ENCODE data around the gene CYSTM1.

CYSTM1 gene

DNA sequence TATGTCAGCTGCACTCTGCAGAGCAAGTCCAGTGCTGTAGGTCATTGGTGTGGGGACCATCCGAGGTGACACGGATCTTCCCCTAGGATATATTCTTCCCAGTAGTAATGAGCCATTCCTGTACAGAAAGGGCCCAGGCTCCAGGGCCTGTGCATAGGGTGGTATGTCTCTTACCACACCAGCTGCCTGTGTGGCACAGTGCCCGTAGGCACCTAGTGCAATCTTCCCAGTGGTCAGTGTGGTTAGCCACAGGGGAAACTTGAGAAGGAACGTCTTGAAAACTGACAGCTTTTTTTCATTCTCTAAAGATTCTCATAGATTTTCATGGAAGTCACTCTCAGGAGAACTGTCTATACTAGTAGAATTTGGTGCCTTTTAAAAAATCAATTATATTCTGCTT lies 39.8 kb downstream of the CYSTM1 start:
- peak; percentile 83 for DNase-seq

DNA sequence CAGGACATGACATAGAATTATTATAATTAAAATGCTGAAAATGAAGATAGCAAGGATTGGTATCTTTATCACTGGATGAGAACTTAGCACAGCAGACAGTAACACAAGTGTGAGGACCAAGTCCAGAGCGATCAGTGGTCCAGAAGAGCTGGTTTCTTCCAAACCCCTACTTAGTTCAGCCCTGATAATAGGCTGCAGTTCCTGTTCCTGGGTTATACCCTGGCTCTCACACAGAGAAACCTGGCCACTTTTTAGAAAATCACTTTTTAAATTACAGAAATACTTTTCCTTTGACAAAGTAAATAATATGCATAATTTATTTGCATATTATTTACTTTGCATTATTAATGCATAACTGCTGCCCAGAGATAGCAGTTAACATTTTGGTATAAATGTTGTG lies 40.3 kb downstream of the CYSTM1 start:
- no peak for DNase-seq

DNA sequence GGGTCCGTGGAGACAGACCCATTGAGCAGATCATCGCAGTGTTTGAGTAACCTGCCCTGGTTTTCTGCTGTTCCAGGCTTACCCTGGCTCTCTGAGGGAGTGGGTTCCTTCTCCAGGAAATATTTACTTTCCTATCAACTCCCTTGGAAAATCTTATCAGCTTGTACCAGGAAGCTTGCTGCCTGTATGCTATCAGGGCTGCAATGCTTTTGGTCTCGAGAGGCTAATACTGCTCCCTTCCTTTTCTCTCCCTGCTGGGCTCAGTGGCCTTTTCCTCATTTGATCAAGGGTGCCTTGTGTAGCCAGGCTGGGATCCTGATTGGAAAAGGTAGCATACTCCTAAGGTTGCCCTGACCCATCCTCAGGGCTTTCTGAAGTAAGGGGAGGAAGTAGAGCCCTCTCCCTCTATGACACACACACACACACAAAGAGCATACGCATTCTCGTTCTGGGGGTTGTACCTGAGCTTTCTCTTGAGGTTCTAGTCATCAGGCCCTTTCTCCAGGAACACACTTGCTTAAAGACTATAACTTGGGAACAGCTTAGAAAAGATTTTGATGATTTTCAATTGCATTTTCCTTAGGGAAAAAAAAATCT lies 41.6 kb downstream of the CYSTM1 start:
- no peak for DNase-seq

DNA sequence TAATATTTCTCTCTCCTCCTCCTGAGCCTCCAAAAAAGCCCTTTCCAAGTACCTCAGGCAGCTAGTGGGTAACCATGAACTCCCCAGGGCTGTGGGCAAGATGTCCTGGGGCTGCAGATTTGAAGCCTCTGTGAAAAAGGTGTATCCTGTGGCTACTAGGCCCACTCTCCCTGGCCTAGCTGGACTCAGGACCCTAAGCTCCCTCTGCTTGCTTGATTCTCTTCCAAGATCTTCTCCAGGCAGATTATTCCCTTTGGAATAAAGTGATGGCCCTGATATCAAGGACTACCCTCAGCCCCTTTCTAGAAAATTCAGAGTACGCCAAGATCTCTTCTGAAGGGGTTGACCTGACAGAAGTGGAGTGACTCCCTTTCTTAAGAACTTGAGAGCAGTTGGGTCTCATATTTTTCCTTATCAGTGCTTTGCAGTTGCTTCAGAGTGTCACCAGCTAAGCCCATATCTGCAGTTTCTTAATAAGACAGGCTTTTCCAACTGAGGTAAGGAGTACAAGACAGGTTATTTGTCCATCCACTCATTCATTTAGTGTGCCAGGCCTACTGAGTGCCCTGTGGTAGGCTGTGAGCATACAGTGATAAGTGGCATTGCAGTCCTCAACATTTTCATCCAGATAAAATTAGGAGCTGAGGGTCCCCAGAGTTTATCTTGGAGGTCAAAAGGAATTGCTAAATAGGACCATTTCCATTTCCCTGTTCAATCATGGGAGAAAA lies 42.5 kb downstream of the CYSTM1 start:
- no peak for DNase-seq

DNA sequence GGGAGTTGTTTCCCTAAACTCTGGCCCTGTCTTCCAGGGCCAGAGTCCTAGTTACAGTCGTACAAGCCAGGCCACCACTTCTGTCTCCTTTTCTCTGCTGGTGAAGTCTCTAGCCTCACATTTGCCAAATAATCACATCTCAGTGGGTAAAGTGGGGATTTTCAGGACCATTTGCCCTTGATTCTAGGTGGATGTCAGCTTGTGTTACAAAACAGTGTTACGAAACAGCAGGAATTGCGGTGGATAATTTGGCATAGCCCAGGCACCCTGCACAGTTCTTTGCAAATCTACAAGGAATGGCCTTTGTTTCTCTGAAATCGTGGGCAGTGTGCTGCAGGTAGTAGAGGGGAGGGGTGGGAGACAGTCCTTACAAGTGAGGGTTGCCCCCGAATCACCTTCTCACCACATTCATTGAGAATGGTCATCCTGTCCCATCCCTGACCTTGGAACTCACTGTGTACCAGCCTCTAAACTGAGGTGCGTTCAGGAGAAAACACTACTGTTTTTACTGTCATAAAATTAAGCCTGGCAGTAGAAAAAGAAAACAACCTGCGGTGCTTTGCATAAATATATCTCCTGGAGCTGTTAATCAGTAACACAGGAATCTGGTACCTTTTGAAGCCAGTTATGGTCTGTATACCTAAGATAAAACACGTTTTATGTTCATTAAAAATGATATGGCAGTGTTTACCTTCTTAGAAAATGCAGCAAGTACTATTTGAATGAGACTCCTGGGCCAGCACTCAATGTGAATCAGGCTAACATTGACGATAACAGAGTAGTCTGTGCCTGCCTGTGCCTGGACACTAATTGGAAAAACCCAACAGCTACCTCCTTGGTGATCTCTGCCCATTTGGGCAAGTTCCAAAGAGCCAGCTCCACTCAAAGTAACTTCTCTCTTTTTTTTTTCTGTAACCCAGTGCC lies 44.3 kb downstream of the CYSTM1 start:
- no peak for DNase-seq

DNA sequence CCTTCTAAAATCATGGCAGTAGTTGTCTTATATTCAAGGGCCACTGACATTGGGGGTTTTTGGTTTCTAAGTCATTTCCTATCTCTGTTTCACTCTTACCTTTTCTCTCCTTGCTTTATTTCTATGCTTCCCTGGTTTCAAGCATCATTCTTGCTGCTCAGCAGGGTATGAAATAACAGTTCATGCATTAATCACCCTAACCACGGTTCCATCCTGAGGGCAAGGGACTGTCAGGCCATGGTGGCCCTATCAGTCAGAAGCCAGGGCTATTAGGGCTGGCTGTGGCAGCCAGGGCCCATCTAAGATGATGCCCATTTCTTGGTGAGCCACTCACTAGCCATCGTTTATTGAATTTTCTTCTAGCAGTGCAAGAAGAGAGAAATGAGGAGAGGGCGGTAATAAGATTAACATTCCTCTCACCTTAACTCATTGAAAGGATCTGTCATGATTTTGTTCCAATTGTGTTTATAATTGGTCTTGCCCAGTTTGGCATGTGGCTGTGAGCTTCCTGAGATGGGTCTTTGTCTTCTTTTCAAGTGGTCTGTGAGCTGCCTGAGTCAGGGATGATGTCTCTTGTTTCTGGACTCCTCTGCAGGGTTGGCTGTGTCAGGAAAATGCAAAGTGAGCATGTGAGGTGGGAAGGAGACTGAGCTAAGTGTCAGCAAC lies 45.2 kb downstream of the CYSTM1 start:
- peak; percentile 48 for DNase-seq

DNA sequence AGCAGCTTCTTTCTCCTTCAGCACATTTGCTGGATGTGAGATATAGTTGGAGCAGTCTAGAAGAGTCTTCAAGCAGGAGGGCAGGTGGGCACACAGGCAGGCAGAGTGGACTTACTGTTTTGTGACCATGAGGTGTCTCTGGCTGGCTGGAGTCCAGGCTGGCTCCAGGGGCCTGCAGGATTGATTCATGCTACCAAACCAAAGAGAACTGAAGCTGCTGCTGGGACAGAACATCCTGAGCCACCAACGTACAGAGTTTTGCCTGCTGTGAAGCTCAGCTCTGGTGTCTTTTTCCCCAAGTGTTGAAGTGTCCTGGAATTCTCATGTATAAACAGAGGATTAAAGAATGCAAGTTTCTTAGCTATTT lies 45.7 kb downstream of the CYSTM1 start:
- no peak for DNase-seq

DNA sequence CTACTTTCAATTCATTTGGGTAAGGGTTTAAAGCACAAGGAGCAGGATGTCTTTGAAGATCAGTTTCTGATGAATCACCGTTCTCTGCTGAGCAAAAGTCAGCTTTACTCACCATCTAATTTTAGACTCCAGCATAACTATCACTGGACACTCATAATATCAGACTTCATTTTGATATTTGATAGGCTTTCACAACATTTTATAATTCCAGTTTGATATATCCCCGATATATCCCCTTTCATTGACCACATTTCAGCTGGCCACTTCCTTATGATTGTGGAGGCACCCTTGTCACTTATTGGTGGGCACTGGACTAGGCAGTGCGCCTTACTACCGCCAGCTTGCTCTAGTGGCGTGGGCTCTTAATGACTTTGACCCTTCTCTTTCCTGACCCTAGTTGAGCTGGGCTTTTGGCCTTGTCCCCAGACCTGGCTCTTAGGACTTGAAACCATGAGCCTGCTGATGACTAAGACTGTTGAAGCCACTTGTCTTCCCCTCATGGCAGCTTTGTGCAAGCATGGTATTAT lies 46.8 kb downstream of the CYSTM1 start:
- peak; percentile 91 for DNase-seq

DNA sequence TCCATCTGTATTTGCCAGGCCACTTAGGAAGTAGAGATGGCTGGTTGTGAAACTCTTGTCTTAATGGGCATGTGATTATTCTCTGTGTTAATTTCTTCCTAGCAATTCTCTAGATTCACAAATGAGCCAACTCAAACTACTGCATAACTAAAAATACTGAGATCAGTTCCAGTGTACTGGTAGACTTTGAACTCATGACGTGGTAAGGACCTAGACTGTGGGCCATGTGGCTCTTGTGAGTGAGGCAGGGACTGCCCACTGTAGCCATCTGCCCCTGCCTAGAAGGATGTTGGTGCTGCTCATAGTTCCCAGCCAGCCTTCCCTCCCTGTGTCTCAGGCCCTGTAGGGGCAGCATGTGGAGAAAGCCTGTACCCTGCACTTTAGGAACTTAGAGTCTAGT lies 47.4 kb downstream of the CYSTM1 start:
- no peak for DNase-seq

DNA sequence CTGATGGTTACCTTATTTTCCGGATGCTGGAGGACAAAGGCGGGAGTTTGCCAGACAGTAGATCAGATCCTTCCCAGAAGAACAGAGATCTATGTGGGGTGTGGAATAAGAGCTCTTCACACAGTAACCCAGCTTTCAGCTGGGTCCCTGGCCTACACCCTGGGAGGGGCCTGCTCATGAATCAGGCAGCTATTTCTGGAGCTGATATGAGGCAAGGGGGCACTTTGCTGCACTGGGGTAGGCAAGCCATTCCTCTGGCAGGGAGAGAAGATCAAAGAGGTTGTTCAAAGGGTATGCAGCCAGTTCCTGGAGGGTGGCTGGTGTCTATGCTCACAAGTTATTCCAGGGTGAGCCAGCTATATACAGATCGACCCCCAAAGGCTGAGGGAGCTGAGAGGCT lies 48.6 kb downstream of the CYSTM1 start:
- DNase-seq, result no peak

DNA sequence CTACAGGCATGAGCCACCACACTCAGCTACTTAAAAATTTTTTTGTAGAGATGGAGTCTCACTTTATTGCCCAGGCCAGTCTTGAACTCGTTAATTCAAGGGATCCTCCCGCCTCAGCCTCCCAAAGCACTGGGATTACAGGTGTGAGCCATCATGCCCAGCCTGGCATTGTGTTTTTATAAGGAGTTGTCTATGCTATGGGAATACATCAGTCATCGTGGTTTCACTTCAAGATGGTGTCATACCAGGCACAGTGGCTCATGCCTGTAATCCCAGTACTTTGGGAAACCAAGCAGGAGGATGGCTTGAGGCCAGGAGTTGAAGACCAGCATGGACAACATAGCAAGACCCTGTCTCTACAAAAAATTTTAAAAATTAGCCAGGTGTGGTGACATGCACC lies 49.7 kb downstream of the CYSTM1 start:
- no peak for DNase-seq

DNA sequence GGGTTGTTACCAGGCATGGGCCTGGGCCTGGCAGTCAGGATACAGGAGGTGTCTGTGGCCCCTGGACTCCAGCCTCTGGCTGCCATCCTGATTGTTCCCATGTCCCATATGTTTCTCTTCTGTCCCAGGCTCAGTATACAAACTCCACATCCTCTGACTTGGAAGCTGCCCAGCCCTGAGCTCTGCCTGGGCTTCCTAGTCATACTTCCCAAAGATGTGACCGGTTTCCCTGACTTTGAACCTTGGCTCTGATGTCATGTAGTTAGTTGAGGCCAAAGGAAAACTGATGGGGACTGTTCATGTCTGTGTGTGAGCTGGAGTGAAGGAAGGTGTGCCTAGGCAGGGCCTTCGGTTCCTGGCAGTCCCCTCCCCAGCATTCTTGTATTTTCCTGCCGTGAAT lies 50.4 kb downstream of the CYSTM1 start:
- no peak for DNase-seq

DNA sequence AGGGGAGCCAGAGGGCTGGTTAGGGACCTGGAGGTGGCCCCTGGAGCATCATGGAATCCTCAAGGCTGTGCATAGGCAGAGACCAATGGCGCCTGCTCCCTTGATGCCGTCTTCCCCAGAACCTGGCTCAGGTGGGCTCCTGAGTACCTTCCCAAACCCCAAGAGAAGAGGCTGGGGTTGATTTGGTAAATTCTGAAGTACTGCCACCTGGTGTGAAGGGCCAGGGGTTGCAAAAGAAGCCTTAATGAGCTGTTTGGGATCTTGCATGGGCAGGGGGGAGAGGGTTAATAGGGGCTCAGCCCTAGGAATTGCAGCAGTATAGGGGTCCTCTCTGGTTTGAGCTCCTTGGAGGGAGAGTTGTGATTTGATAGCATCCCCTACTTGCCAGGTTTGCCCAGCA lies 52.1 kb downstream of the CYSTM1 start:
- no peak for DNase-seq

DNA sequence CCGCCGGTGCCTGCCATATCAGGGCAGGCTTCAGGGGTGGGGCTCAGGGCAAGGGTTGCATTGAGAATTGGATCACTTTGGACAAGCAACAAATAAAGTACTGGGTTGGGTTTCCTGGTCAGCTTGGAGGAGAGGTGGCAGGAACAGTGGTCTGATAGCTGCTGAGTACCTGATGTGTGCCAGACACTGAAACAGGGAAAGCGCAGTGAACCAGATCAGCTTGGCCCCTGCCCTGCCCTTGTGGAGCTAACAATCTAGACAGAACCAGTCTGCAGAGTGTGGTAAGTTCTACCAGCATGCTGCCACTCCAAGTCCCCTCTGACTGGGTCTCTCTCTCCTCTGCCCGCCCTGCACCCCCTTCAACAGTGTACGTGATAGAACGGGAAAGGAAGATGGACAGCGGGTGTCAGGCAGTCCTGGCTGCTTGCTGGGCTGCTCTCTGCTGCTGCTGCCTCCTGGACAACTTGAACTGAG lies 53.4 kb downstream of the CYSTM1 start:
- no peak for DNase-seq

DNA sequence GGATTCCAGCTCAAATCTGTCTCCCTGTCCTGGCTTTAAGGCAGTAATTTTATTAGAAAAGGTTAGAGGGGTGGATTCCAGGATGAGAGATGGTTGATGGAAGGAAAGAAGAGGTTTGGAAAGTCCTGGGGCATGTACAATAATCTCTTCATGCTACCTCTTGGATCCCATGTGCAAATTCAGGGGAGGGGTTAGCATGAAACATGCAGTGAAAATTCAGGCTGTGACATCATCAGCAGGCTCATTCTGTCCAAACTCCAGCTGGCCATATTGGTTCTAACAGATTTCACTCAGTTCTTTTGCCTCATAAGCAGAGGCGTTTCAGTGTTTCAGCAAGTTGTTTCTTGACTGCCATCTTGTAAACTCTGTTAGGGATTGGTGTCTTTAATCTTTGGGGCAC lies 55.4 kb downstream of the CYSTM1 start:
- no peak for DNase-seq

DNA sequence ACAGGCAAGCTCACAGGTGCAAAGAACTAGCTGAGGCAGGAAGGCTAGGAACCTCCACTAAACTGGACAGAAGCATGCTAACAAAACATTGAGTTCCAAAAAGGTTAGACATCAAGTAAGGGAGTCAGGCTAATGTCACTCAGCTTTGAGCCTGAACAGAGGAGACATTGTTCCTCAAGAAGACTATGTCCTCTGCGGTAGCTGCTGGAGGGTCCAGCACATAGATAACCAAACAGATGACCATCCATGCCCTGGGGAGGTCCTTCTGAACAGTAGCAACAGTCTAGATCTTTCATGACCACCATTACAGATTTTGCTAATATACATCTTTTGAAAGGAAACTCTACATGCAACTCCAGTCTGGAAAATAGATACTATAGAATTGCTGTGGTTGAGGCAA lies 57.7 kb downstream of the CYSTM1 start:
- no peak for DNase-seq

DNA sequence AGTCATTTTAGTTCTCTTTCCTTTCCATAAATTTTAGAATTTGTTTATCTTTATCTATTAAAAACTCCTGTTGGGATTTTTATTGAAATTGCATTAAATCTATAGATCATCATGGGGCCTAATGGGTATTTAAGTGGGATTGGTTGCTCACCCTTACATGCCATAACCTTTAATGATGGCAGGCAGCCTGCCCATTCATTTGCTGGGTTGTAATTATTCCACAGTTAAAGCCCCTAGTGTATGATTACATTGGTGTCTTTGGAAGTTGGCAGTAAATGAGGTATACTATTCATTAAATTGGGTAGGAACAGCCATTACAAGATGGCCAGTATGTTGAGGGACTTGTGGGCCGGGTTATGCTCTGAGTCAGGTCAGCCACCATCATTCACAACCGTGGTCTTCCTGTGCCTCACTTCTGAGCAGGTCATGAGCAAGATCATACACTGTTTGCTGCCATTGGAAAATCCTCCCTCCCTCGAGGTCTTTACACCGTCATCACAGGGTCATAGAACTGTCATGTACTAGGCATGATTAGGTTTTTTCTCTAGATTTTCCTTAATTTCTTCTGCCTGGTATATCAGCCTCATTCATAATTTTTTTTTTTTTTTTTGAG lies 59.5 kb downstream of the CYSTM1 start:
- DNase-seq, result no peak

DNA sequence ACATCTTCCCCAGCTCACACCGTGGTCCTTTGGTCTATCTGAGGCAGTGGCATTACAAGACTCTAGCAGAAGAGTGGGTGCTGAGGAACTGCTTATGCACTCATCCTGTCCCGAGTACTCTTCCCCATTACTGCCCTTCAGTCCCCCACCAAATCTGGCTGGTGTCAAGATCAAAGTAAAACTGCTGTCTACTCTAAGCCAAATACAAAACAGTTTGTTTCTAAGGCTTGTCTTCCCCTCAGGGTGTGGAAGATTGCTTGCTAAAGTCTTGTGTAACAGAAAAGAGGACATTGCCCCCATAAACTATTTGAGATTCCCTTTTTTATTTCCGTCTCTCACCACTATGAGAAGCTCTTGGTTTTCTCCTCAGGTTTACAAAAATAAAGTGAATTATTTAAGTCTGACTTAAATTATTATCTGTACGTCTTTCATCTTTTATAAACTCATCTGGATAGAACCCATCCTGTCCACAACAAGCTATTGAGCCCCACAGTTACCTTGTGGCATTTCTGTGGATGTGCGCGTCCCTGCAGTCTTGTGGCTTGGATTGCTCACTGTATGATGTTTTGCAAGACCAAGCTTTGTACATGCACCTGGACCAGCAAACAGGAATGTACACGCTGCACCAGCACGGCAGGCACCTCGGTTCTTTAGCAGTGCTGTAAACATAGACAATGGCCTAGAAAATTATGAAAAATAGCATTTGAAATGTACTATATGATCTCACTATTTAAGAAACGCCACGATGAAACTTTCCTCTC lies 61.0 kb downstream of the CYSTM1 start:
- DNase-seq, result no peak

DNA sequence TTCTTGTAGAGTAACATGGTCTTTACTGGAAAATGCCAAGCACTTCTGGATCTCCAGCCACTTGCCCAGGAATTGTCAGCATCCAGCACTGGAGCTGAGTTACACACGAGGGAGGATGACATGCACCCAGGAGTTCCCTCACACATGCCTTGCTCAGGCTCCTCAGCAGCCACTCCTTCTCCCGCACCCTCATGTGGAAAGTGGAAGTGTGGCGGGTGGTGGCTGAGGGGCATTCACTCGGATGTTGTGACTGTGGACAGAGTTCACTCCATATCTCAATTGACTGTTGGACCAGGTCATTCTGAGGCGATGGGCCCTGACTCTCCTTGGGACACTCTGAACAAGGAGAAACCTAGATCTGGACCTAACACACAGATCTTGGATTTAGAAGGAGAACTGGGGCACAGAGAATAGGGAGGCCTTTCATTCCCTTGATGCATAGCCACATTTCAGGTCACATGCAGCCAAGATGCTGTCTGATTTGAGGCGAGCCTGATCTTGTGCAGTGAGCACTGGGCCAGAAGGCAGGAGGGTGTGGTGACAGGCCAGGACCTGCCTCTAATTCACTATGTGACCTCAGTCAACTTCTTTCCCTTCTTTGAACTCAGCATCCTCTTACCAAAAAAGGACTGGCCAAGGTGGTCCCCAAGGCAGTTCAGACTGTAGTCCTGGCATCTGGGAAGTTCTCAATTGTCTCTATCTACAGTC lies 62.1 kb downstream of the CYSTM1 start:
- DNase-seq, result no peak

DNA sequence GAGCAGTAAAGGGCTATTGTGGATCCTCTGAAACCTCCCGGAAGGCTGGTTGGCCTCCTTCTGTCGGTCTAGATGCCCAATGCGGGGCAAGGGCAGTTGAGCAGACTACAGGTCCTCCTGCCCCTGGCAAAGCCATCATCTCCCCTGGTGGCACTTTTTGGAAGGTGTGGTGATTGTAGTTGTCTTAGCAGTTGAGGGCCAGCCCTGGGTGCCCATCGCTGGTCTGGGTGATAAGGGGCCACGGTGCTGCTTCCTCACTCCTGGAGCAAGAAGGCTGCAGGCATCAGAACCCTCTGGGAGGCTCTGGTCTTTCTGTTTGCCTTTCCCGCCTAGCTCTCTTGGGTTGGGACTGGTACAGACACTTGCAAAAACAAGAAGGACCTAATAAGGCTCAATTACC lies 63.8 kb downstream of the CYSTM1 start:
- no peak for DNase-seq

DNA sequence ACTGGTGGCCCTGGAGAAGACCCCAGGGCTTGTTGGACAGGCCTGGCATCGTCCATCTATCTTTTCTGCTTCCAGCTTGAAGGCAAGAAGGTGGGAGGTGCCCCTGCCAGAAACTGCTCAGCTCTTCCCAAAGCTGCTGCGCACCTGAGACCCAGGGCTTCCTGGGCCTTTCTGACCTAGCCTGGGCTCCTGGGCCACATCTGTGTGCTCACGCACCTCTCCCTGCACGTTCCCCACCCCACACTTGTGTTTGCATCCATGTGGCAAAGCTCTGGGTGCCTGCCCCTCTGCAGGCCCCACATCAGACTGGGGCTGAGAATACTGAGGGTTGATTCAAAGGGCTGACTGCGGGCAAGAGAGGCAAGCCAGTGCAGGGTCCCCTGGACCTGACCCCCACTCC lies 64.5 kb downstream of the CYSTM1 start:
- DNase-seq, result no peak
